GM23338 (cell line): ENCODE data around the gene IBA57. TPM values are rescaled to one million over a fixed set of nuclear protein-coding genes. Genes with fewer than 3 reads are reported as not detected.

Experiments used
- ATAC-seq: fragments of 200-7000 bp; cut with Tn5 transposase; 3 replicates; pipeline ENCODE4 v1.9.1; 2020
- DNase-seq: peaks from one replicate; pipeline ENCODE4 v3.0.0-alpha.2; 2015; ENCODE audit warnings: low spot score
- H2AFZ ChIP-seq: fragments of 200-600 bp; sonication (generic); 2 replicates; pipeline ENCODE4 v1.8.0; 2016; ENCODE audit warnings: antibody characterized with exemption, mild to moderate bottlenecking, moderate library complexity
- H3F3A ChIP-seq: fragments of 200-600 bp; sonication (generic); replicated peaks from 2 replicates; pipeline ENCODE4 v1.8.0; 2017; ENCODE audit warnings: antibody characterized with exemption, mixed run types, low read depth
- H3K27ac ChIP-seq: fragments of 200-600 bp; sonication (generic); 2 replicates; pipeline ENCODE4 v1.6.1; 2016; ENCODE audit warnings: low read depth
- H3K27me3 ChIP-seq: fragments of 200-600 bp; sonication (generic); 2 replicates; pipeline ENCODE4 v1.8.0; 2016; ENCODE audit warnings: mild to moderate bottlenecking, mixed run types, moderate library complexity; ENCODE audit not compliant: insufficient read depth
- H3K36me3 ChIP-seq: fragments of 200-600 bp; sonication (generic); 2 replicates; pipeline ENCODE4 v1.8.0; 2016; ENCODE audit warnings: mild to moderate bottlenecking; ENCODE audit not compliant: insufficient read depth
- H3K4me1 ChIP-seq: fragments of 200-600 bp; sonication (generic); 2 replicates; pipeline ENCODE4 v1.8.0; 2016; ENCODE audit warnings: mild to moderate bottlenecking, moderate library complexity; ENCODE audit not compliant: insufficient read depth
- H3K4me2 ChIP-seq: fragments of 200-600 bp; sonication (generic); 2 replicates; pipeline ENCODE4 v1.7.1; 2017; ENCODE audit warnings: mixed run types
- H3K4me3 ChIP-seq: fragments of 200-600 bp; sonication (generic); 2 replicates; pipeline ENCODE4 v1.6.1; 2016; ENCODE audit warnings: mixed run types
- H3K79me2 ChIP-seq: fragments of 200-600 bp; sonication (generic); replicated peaks from 2 replicates; pipeline ENCODE4 v1.8.0; 2017; ENCODE audit warnings: mild to moderate bottlenecking; ENCODE audit not compliant: insufficient read depth
- H3K9me2 ChIP-seq: fragments of 200-600 bp; sonication (generic); 2 replicates; pipeline ENCODE4 v1.8.0; 2017; ENCODE audit not compliant: insufficient read depth
- H4K20me1 ChIP-seq: fragments of 200-600 bp; sonication (generic); replicated peaks from 2 replicates; pipeline ENCODE4 v1.8.0; 2017; ENCODE audit warnings: mild to moderate bottlenecking; ENCODE audit not compliant: insufficient read depth
- H3K27ac Mint-ChIP-seq: 2 replicates; pipeline ENCODE4 v1.8.0; 2020; ENCODE audit warnings: inconsistent platforms, mild to moderate bottlenecking, moderate library complexity, mixed read lengths
- H3K27me3 Mint-ChIP-seq: 3 replicates; pipeline ENCODE4 v1.8.0; 2022; ENCODE audit warnings: low read depth, mild to moderate bottlenecking, moderate library complexity, mixed read lengths, inconsistent platforms; ENCODE audit not compliant: insufficient read depth, poor library complexity
- H3K36me3 Mint-ChIP-seq: 3 replicates; pipeline ENCODE4 v1.8.0; 2021; ENCODE audit warnings: low read depth, mild to moderate bottlenecking, inconsistent platforms, moderate library complexity, mixed read lengths
- H3K4me1 Mint-ChIP-seq: 3 replicates; pipeline ENCODE4 v1.8.0; 2020; ENCODE audit warnings: mild to moderate bottlenecking, inconsistent platforms, mixed read lengths
- H3K4me3 Mint-ChIP-seq: 3 replicates; pipeline ENCODE4 v1.8.0; 2021; ENCODE audit warnings: moderate library complexity, mild to moderate bottlenecking, inconsistent platforms, mixed read lengths
- H3K9me3 Mint-ChIP-seq: 3 replicates; pipeline ENCODE4 v1.8.0; 2020; ENCODE audit warnings: moderate library complexity, mild to moderate bottlenecking, inconsistent platforms, mixed read lengths
- CREB1 ChIP-seq: fragments of 250-450 bp; sonication (Bioruptor Pico); IDR thresholded peaks from 2 replicates; pipeline ENCODE4 v1.5.0; 2020; ENCODE audit warnings: low read depth, mild to moderate bottlenecking, moderate library complexity
- CTCF ChIP-seq, 2 experiments: fragments of 200-600 bp in 1 of 2; sonication (generic) in 1 of 2; conservative IDR thresholded peaks; 2 replicates each; pipeline versions ENCODE4 v1.5.1 to v1.6.1; 2016 to 2017; ENCODE audit warnings: antibody characterized with exemption in 2 of 2, low read depth in 2 of 2, mild to moderate bottlenecking in 2 of 2, moderate library complexity in 1 of 2
- ETS1 ChIP-seq: IDR thresholded peaks from 2 replicates; pipeline ENCODE4 v1.6.1; 2016; ENCODE audit warnings: antibody characterized with exemption
- EZH2 ChIP-seq: fragments of 200-600 bp; sonication (generic); IDR thresholded peaks from one replicate; pipeline ENCODE4 v1.8.0; 2017; ENCODE audit warnings: antibody characterized with exemption, mild to moderate bottlenecking, low read depth; ENCODE audit not compliant: unreplicated experiment
- EZH2phosphoT487 ChIP-seq: fragments of 200-600 bp; sonication (generic); IDR thresholded peaks from one replicate; pipeline ENCODE4 v1.8.1; 2018; ENCODE audit warnings: antibody characterized with exemption; ENCODE audit not compliant: unreplicated experiment
- JUNB ChIP-seq: IDR thresholded peaks from one replicate; pipeline ENCODE4 v1.6.1; 2016; ENCODE audit warnings: antibody characterized with exemption; ENCODE audit not compliant: unreplicated experiment
- NANOG ChIP-seq: IDR thresholded peaks from 2 replicates; pipeline ENCODE4 v1.6.1; 2016; ENCODE audit warnings: antibody characterized with exemption, borderline replicate concordance
- POLR2AphosphoS5 ChIP-seq: IDR thresholded peaks from 2 replicates; pipeline ENCODE4 v1.6.1; 2016; ENCODE audit warnings: antibody characterized with exemption, low read depth
- REST ChIP-seq: IDR thresholded peaks from one replicate; pipeline ENCODE4 v1.6.1; 2018; ENCODE audit warnings: antibody characterized with exemption; ENCODE audit not compliant: unreplicated experiment
- STAT1 ChIP-seq: IDR thresholded peaks from one replicate; pipeline ENCODE4 v1.6.1; 2016; ENCODE audit warnings: antibody characterized with exemption; ENCODE audit not compliant: unreplicated experiment
- ZNF114 ChIP-seq: fragments of 250-450 bp; sonication (Bioruptor Pico); IDR thresholded peaks from 2 replicates; pipeline ENCODE4 v1.5.0; 2020; ENCODE audit warnings: mild to moderate bottlenecking, moderate library complexity
- ZNF331 ChIP-seq: fragments of 250-450 bp; sonication (Bioruptor Pico); IDR thresholded peaks from 2 replicates; pipeline ENCODE4 v1.5.0; 2020; ENCODE audit warnings: low read depth, mild to moderate bottlenecking, moderate library complexity
- ZNF462 ChIP-seq: fragments of 250-450 bp; sonication (Bioruptor Pico); IDR thresholded peaks from 2 replicates; pipeline ENCODE4 v1.5.0; 2020; ENCODE audit warnings: mild to moderate bottlenecking, moderate library complexity
- polyA plus RNA-seq: library from polyadenylated mRNA; unstranded; fragments of >200 nt; fragmentation: Nextera tagmentation; extraction: Ambion mirVana; gene quantifications from 2 replicates; pipeline ENCODE4 v1.2.1, GENCODE V29; 2016
- total RNA-seq: library from RNA; depleted of rRNA; stranded (reverse); fragments of >200 nt; shearing (Covaris generic); gene quantifications from 2 replicates; pipeline ENCODE4 v1.2.3, GENCODE V29; 2014

The IBA57 gene
- total and polyA plus RNA-seq, 2 experiments from 2014 or later: 1.1 to 10.3 TPM

- H3K4me2 ChIP-seq: no peak overlapping the region
- H3K27ac ChIP-seq: no peak overlapping the region
- TF ChIP-seq ZNF462 (no peak), POLR2AphosphoS5 (no peak), ZNF331 (no peak), CREB1 (CRISPR knock-in tag) (no peak), REST (no peak), ZNF114 (CRISPR knock-in tag) (no peak), ETS1 (no peak), NANOG (no peak), EZH2phosphoT487 (no peak), STAT1 (no peak), JUNB (no peak), EZH2 (no peak), CTCF (conservative IDR thresholded peaks at IDR 0.05; ENCODE audit: low read depth in 2 of 2) (no peak)
- H3K9me2 ChIP-seq: no peaks in the 10 kb centered on the region
- H3K36me3 ChIP-seq: no peaks in the 10 kb centered on the region
- Mint-ChIP-seq H3K4me1 (peaks cover 3% of the 10 kb centered on the region; the same call in 2 of the 3 replicates), H3K4me3 (no peak overlapping the region), H3K27me3 (peaks cover 15% of the 10 kb centered on the region), H3K27ac (no peak overlapping the region), H3K36me3 (no peaks in the 10 kb centered on the region), H3K9me3 (no peaks in the 10 kb centered on the region)
- no peak for ATAC-seq
- no peak for DNase-seq
- peaks cover 9% of the 10 kb centered on the region; the same call in 1 of the 2 replicates for H3K27me3 ChIP-seq
- H2AFZ ChIP-seq: no peak overlapping the region
- no peaks in the 10 kb centered on the region for H3F3A ChIP-seq
- H3K4me1 ChIP-seq: no peaks in the 10 kb centered on the region
- H4K20me1 ChIP-seq: no peaks in the 10 kb centered on the region
- no peaks in the 10 kb centered on the region for H3K79me2 ChIP-seq
- H3K4me3 ChIP-seq: no peak overlapping the region
These were observed 13.3 kb upstream of the IBA57 start for GRCh38 chr1:228152097-228152917.
